GM21367 (cell line): Measurements from ENCODE around the gene ADSL.

Experiments used
- ATAC-seq: cut with Tn5 transposase; IDR thresholded peaks from one replicate; pipeline ENCODE4 v1.9.1; 2021; ENCODE audit not compliant: unreplicated experiment

The ADSL gene

DNA sequence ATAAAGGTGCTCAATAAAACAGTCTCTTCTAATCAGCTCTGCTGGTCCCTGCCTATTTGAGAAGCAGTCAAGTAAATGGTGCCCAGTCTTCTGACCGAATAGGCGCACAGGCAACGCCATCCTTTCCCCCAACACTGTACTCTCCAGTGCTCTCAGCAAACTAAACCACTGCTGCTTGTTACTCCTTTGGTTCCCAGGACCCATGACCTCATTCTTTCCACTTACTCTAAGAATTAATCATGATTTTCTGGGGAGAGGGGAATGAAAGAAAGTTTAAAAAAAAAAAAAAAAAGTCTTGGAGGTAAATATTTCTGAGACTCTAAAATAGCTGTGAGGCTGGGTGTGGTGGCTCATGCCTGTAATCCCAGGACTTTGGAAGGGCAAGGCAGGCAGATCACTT lies 87.8 kb downstream of the ADSL start:
- ATAC-seq, result no peak

DNA sequence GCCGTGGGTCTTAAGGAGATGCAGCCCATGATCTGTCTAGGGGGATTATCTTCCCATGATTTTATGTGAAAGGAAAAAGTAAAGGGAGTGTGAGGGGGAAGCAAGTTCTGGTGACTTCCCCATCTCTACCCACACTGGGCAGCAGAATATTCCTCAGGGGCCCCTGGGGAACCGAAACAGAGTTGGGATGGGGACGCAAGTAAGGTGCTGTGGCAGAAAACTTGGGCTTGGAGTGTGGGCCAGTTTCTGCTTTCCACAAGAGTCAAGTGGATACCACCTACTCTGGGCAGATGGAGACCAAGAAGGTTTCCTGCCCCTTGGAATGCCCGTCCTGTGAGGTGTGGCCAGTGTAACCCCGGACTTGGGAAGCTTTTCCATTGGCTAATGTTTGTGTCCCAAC lies 88.4 kb downstream of the ADSL start:
- no peak for ATAC-seq

DNA sequence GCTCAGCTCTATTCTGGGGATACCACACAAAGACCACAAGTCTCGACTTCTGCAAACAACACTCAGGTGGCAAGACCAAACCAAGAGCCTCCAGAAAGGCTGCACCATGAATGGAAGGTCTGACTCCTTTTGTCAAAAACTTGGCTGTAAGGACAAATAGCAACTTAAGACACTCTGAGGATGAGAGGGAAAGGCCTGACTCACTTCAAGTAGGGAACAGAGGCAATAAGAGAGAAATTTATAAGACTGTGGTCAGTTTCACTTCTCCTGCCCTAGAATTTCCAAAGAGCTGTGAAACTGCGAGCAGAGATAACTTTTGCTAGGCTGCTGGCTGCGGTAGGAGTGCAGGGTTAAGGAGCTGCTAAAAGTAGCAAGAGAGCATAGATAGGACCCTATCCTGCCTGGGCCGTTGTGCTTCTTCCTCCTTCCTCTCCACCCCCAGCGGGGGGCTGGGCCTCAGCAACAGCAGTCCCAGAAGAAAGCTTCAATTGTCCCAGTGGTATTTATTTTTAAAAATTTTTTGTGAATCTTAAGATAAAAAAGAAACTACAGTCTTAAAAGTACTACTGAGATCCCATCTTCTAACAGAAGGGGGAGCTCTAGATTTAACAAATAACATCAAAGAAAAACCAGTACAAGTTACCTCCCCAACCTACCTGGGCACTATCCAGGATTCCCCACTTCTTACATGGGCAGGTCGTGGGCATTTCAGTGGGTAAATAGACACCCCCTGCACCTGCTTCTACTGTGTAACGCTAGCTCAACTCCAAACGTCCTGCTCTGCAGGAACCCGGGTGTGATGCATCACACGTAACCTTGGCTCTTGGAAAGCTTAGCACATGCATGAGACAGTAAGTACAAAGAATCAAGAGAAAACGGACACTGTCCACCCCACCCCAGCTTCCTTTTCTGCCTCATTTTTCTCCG lies 90.5 kb downstream of the ADSL start:
- no peak for ATAC-seq
